ENCODE results near the gene MRPL12.

Gene MRPL12

GRCh38 chr17:81682565-81683207 is 20.5 kb upstream of the MRPL12 start:
- DNase-seq (ENCODE audit: low spot score), result no peak

GRCh38 chr17:81683208-81683583 is 20.0 kb upstream of the MRPL12 start:
- DNase-seq (ENCODE audit: low spot score), result no peak

GRCh38 chr17:81683584-81684441 is 19.4 kb upstream of the MRPL12 start, which contains the start of the genes ARL16 and HGS:
Gene ARL16 (minus strand): TSS chr17:81683797. CDS start chr17:81683753, 44 bp downstream.
Gene HGS (plus strand): TSS chr17:81684011. CDS start chr17:81684067, 56 bp downstream.
- DNase-seq (ENCODE audit: low spot score), result peak; percentile 96

GRCh38 chr17:81684442-81684911 is 18.7 kb upstream of the MRPL12 start:
- no peak for DNase-seq (ENCODE audit: low spot score)

GRCh38 chr17:81685108-81685507 is 18.1 kb upstream of the MRPL12 start:
- DNase-seq (ENCODE audit: low spot score), result no peak

GRCh38 chr17:81686614-81687013 is 16.6 kb upstream of the MRPL12 start:
- DNase-seq (ENCODE audit: low spot score), result no peak

- DNase-seq (ENCODE audit: low spot score), result no peak
Observed at GRCh38 chr17:81687770-81688541, 15.2 kb upstream of the MRPL12 start.

- DNase-seq (ENCODE audit: low spot score), result no peak
Observed at GRCh38 chr17:81688616-81689015, 14.6 kb upstream of the MRPL12 start.

GRCh38 chr17:81690066-81690465 is 13.1 kb upstream of the MRPL12 start:
- no peak for DNase-seq (ENCODE audit: low spot score)

GRCh38 chr17:81690549-81690948 is 12.6 kb upstream of the MRPL12 start:
- no peak for DNase-seq (ENCODE audit: low spot score)

- no peak for DNase-seq (ENCODE audit: low spot score)
Observed at GRCh38 chr17:81691196-81691595, 12.0 kb upstream of the MRPL12 start.

GRCh38 chr17:81691608-81692007 is 11.6 kb upstream of the MRPL12 start:
- DNase-seq (ENCODE audit: low spot score), result no peak

- DNase-seq (ENCODE audit: low spot score), result no peak
Observed at GRCh38 chr17:81693509-81694210, 9.5 kb upstream of the MRPL12 start.

GRCh38 chr17:81694810-81695209 is 8.4 kb upstream of the MRPL12 start:
- no peak for DNase-seq (ENCODE audit: low spot score)

GRCh38 chr17:81695211-81695610 is 8.0 kb upstream of the MRPL12 start:
- no peak for DNase-seq (ENCODE audit: low spot score)

- no peak for DNase-seq (ENCODE audit: low spot score)
Observed at GRCh38 chr17:81695801-81696200, 7.4 kb upstream of the MRPL12 start.

GRCh38 chr17:81696218-81696941 is 6.8 kb upstream of the MRPL12 start:
- no peak for DNase-seq (ENCODE audit: low spot score)

GRCh38 chr17:81697261-81698044 is 5.7 kb upstream of the MRPL12 start:
- no peak for DNase-seq (ENCODE audit: low spot score)

- DNase-seq (ENCODE audit: low spot score), result no peak
Observed at GRCh38 chr17:81700353-81701287, 2.5 kb upstream of the MRPL12 start.
